HepG2 (cell line): Measurements from ENCODE around the gene SCRT2. TPM values are rescaled to one million over a fixed set of nuclear protein-coding genes. Genes with fewer than 3 reads are reported as not detected.
A peak's percentile ranks its signal among the peaks of the same experiment; 100 is the strongest.

Source experiments
- ATAC-seq: fragments of 200-7000 bp; cut with Tn5 transposase; 3 replicates; pipeline ENCODE4 v1.9.1; 2020; ENCODE audit warnings: mild to moderate bottlenecking, moderate library complexity
- BruUV-seq: library from RNA; stranded (reverse); fragments of 400-500 nt; replicated peaks from 2 replicates; lab custom pipeline; 2021; lab: Mats Ljungman, UMichigan
- CTCF ChIA-PET: fragments of 300-600 bp; formaldehyde crosslinking; extraction: SDS; loops from one replicate; lab custom pipeline; 2021; ENCODE audit warnings: low total read pairs, inconsistent platforms, low intra/inter-chr PET ratio; lab: Yijun Ruan, JAX
- POLR2A ChIA-PET: fragments of 350-600 bp; sonication (Branson Sonifier 250); formaldehyde crosslinking; loops from one replicate; lab custom pipeline; 2020; ENCODE audit warnings: antibody characterized with exemption, inconsistent platforms; lab: Yijun Ruan, JAX
- DNase-seq: peaks from one replicate; pipeline ENCODE4 v3.0.0-alpha.2; 2015; ENCODE audit warnings: low spot score
- FAIRE-seq: peaks from 3 replicates; lab custom pipeline; 2011; peaks lifted over from hg19 to GRCh38; lab: Jason Lieb, UNC
- H2AFZ ChIP-seq: one replicate; pipeline ENCODE4 v1.6.1; 2011; ENCODE audit warnings: low read length, inconsistent platforms
- H3K27ac ChIP-seq: fragments of 300-600 bp; 3 replicates; pipeline ENCODE4 v1.8.0; 2011; ENCODE audit warnings: mixed run types, mild to moderate bottlenecking, mixed read lengths, low read length, inconsistent platforms; ENCODE audit not compliant: insufficient read depth; ENCODE audit errors: extremely low read length
- H3K27me3 ChIP-seq, 2 experiments: fragments of 200-600 bp in 1 of 2; 2 replicates in 1 of 2; 3 replicates in 1 of 2; pipeline versions ENCODE4 v1.6.0 to v1.8.0; 2011; ENCODE audit warnings: low read length in 2 of 2, mild to moderate bottlenecking in 2 of 2, moderate library complexity in 2 of 2, inconsistent platforms in 1 of 2; ENCODE audit not compliant: insufficient read depth in 2 of 2, control insufficient read depth in 1 of 2
- H3K36me3 ChIP-seq, 2 experiments: fragments of 200-600 bp in 1 of 2; replicated peaks in 1 of 2; 2 replicates in 1 of 2; 3 replicates in 1 of 2; pipeline versions ENCODE4 v1.5.1 to v1.8.0; 2011; ENCODE audit warnings: low read length in 2 of 2, inconsistent platforms in 1 of 2; ENCODE audit not compliant: insufficient read depth in 2 of 2, control insufficient read depth in 1 of 2
- H3K4me1 ChIP-seq: 2 replicates; pipeline ENCODE4 v1.5.1; 2012; ENCODE audit warnings: low read length, inconsistent platforms; ENCODE audit not compliant: insufficient read depth
- H3K4me2 ChIP-seq: 2 replicates; pipeline ENCODE4 v1.6.0; 2011; ENCODE audit warnings: low read depth, low read length, inconsistent platforms
- H3K4me3 ChIP-seq, 3 experiments: fragments of 200-600 bp in 1 of 3; sonication (generic), shearing (Covaris generic) in 1 of 3; replicated peaks in 1 of 3; 2 replicates each; pipeline ENCODE4 v1.5.1; 2011 to 2016; ENCODE audit warnings: low read length in 3 of 3, inconsistent platforms in 2 of 3, low read depth in 2 of 3, mild to moderate bottlenecking in 2 of 3, control low read depth in 1 of 3, mixed read lengths in 1 of 3; ENCODE audit not compliant: insufficient read depth in 1 of 3
- H3K79me2 ChIP-seq: one replicate; pipeline ENCODE4 v1.6.1; 2011; ENCODE audit warnings: low read length, inconsistent platforms; ENCODE audit not compliant: insufficient read depth
- H3K9ac ChIP-seq: 2 replicates; pipeline ENCODE4 v1.6.0; 2011; ENCODE audit warnings: mild to moderate bottlenecking, low read depth, low read length, inconsistent platforms; ENCODE audit not compliant: insufficient read depth
- H3K9me3 ChIP-seq: 2 replicates; pipeline ENCODE4 v1.5.1; 2012; ENCODE audit warnings: mild to moderate bottlenecking, low read length
- H4K20me1 ChIP-seq: 2 replicates; pipeline ENCODE4 v1.6.0; 2011; ENCODE audit warnings: inconsistent platforms, mild to moderate bottlenecking, low read length, moderate library complexity; ENCODE audit not compliant: insufficient read depth
- ZBTB44 ChIP-seq: sonication (generic); formaldehyde crosslinking; IDR thresholded peaks from 2 replicates; pipeline ENCODE4 v1.4.0; 2020; ENCODE audit warnings: missing genetic modification reagents
- ZNF281 ChIP-seq: sonication (generic); formaldehyde crosslinking; IDR thresholded peaks from 2 replicates; pipeline ENCODE4 v1.4.0; 2020; ENCODE audit warnings: missing genetic modification reagents, borderline replicate concordance
- ZNF292 ChIP-seq: sonication (generic); formaldehyde crosslinking; IDR thresholded peaks from 2 replicates; pipeline ENCODE4 v1.8.1; 2022; ENCODE audit warnings: mild to moderate bottlenecking, low read depth, missing genetic modification reagents, borderline replicate concordance
- ZNF629 ChIP-seq: sonication (generic); formaldehyde crosslinking; conservative IDR thresholded peaks from 2 replicates; pipeline ENCODE4 v1.5.0; 2020; ENCODE audit warnings: missing genetic modification reagents
- ZNF768 ChIP-seq: sonication (generic); formaldehyde crosslinking; IDR thresholded peaks from 2 replicates; pipeline ENCODE4 v1.4.0; 2020; ENCODE audit warnings: missing genetic modification reagents
- WGBS: methylation state at CpG from one replicate; pipeline ENCODE4 v1.1.6; 2017; ENCODE audit warnings: low lambda C conversion rate; 5-methylcytosine and 5-hydroxymethylcytosine counted together
- in situ Hi-C: cut with HindIII; loops from 2 replicates; pipeline ENCODE4 v1.10.0; 2017; ENCODE audit warnings: low pct_unique_long_range_greater_than_20kb; ENCODE audit not compliant: extremely low pct_ligation_motif_present
- intact Hi-C: fragments of 100-400 bp; cut with micrococcal nuclease; formaldehyde crosslinking; loops from one replicate; pipeline ENCODE4 v1.10.0; 2022; ENCODE audit not compliant: unreplicated experiment
- polyA plus RNA-seq, 8 experiments: library from polyadenylated mRNA; depleted of rRNA in 3 of 8; stranded (reverse) in 7 of 8; unstranded in 1 of 8; fragments of >200 nt; fragmentation: Illumina TruSeq in 4 of 8; extraction: Trizol in 4 of 8; gene quantifications; 2 replicates each; pipeline versions ENCODE4 v1.2.1 to v1.2.3, GENCODE V29; 2011 to 2016; ENCODE audit warnings: low read depth in 4 of 8, missing spikeins in 1 of 8, mixed read lengths in 1 of 8; ENCODE audit not compliant: insufficient read depth in 1 of 8
- total RNA-seq, 5 experiments: library from RNA; depleted of rRNA; stranded (reverse); fragments of >200 nt; fragmentation: Illumina TruSeq; extraction: Trizol; gene quantifications; 2 replicates each; pipeline ENCODE4 v1.2.3, GENCODE V29; 2016; ENCODE audit warnings: low read depth in 1 of 5

Gene SCRT2
- total and polyA plus RNA-seq, 2 of the 13 experiments (the other 11 are each of a cell fraction or from before 2014, with no cell fraction given), result not detected

GRCh38 chr20:717832-718231, 42.2 kb upstream of the SCRT2 start:
- WGBS, result 0% methylated on average over 5 of the region's 5 CpGs

GRCh38 chr20:717271-717670, 41.7 kb upstream of the SCRT2 start:
- ChIA-PET POLR2A (no interaction called here), CTCF (no interaction called here)
- TF ChIP-seq ZNF629 (CRISPR knock-in tag), result peak; percentile 74
- TF ChIP-seq ZNF292, result no peak
- no peak for TF ChIP-seq ZNF281 (CRISPR knock-in tag)
- H3K9me3 ChIP-seq, result no peaks in the 10 kb centered on the region
- no peak overlapping the region for H3K9ac ChIP-seq
- H3K27me3 ChIP-seq, result peaks cover 7 to 36% of the 10 kb centered on the region in 2 experiments; a peak in 3 of 5 replicates
- no peak overlapping the region for H3K27ac ChIP-seq
- no peak for FAIRE-seq
- no peak for DNase-seq
- no peak overlapping the region for H2AFZ ChIP-seq
- no peaks in the 10 kb centered on the region for H3K79me2 ChIP-seq
- intact Hi-C loops (no loop called here), in situ Hi-C loops (no loop called here)
- H3K4me2 ChIP-seq, result no peak overlapping the region
- H4K20me1 ChIP-seq, result no peaks in the 10 kb centered on the region; the same call in 1 of the 2 replicates
- no peaks in the 10 kb centered on the region for H3K4me1 ChIP-seq
- no peak overlapping the region for H3K4me3 ChIP-seq
- H3K36me3 ChIP-seq, result no peaks in the 10 kb centered on the region
- no TSS peak for BruUV-seq
- ATAC-seq, result no peak
- 15% methylated on average over 7 of the region's 7 CpGs for WGBS

More at GRCh38 chr20:717832-718231, 42.2 kb upstream of the SCRT2 start:
- Histone ChIP-seq H3K4me2 (no peak overlapping the region), H3K9ac (no peak overlapping the region), H4K20me1 (no peaks in the 10 kb centered on the region; the same call in 1 of the 2 replicates), H3K4me3 (no peak overlapping the region), H3K4me1 (no peaks in the 10 kb centered on the region), H3K27me3 (peaks cover 7 to 42% of the 10 kb centered on the region in 2 experiments; a peak in 3 of 5 replicates), H2AFZ (no peak overlapping the region), H3K36me3 (no peaks in the 10 kb centered on the region), H3K27ac (no peak overlapping the region), H3K9me3 (no peaks in the 10 kb centered on the region), H3K79me2 (no peaks in the 10 kb centered on the region)
- CTCF ChIA-PET, result no interaction called here
- intact Hi-C loops, result no loop called here
- ATAC-seq (no peak), FAIRE-seq (no peak), DNase-seq (no peak)
- TF ChIP-seq ZNF768 (CRISPR knock-in tag), result peak; percentile 34
- TF ChIP-seq ZBTB44 (CRISPR knock-in tag), result no peak
- in situ Hi-C loops, result no loop called here
- no TSS peak for BruUV-seq
- POLR2A ChIA-PET, result no interaction called here
